ENCODE results near the gene PDE4D. TPM values are rescaled to one million over a fixed set of nuclear protein-coding genes. Genes with fewer than 3 reads are reported as not detected.

Gene PDE4D
- polyA plus RNA-seq, 3 donors, result 20.8 to 22.7 (median 21.8) TPM

GRCh38 chr5:59562756-59563389, 330.7 kb downstream of the PDE4D start:
- no peak for DNase-seq (ENCODE audit: low read depth in 3 of 3, low spot score in 2 of 3)

- no peak for DNase-seq (ENCODE audit: low read depth in 3 of 3, low spot score in 2 of 3)
Observed at GRCh38 chr5:59560553-59560952, 333.0 kb downstream of the PDE4D start.

GRCh38 chr5:59559847-59560246, 333.7 kb downstream of the PDE4D start:
- DNase-seq (ENCODE audit: low read depth in 3 of 3, low spot score in 2 of 3), result no peak

- no peak for DNase-seq (ENCODE audit: low read depth in 3 of 3, low spot score in 2 of 3)
Observed at GRCh38 chr5:59559323-59559722, 334.2 kb downstream of the PDE4D start.

- DNase-seq (ENCODE audit: low read depth in 3 of 3, low spot score in 2 of 3), result no peak
Observed at GRCh38 chr5:59558501-59558900, 335.0 kb downstream of the PDE4D start.

GRCh38 chr5:59557572-59557971, 336.0 kb downstream of the PDE4D start:
- DNase-seq (ENCODE audit: low read depth in 3 of 3, low spot score in 2 of 3), result no peak

GRCh38 chr5:59555596-59555995, 337.9 kb downstream of the PDE4D start:
- DNase-seq (ENCODE audit: low read depth in 3 of 3, low spot score in 2 of 3), result no peak

GRCh38 chr5:59554501-59554900, 339.0 kb downstream of the PDE4D start:
- no peak for DNase-seq (ENCODE audit: low read depth in 3 of 3, low spot score in 2 of 3)

- no peak for DNase-seq (ENCODE audit: low read depth in 3 of 3, low spot score in 2 of 3)
Observed at GRCh38 chr5:59553992-59554391, 339.5 kb downstream of the PDE4D start.

- DNase-seq (ENCODE audit: low read depth in 3 of 3, low spot score in 2 of 3), result no peak
Observed at GRCh38 chr5:59548807-59549357, 344.6 kb downstream of the PDE4D start.

GRCh38 chr5:59547731-59548130, 345.8 kb downstream of the PDE4D start:
- DNase-seq (ENCODE audit: low read depth in 3 of 3, low spot score in 2 of 3), result no peak

GRCh38 chr5:59544573-59544972, 349.0 kb downstream of the PDE4D start:
- no peak for DNase-seq (ENCODE audit: low read depth in 3 of 3, low spot score in 2 of 3)

- no peak for DNase-seq (ENCODE audit: low read depth in 3 of 3, low spot score in 2 of 3)
Observed at GRCh38 chr5:59543821-59544442, 349.6 kb downstream of the PDE4D start.

GRCh38 chr5:59542851-59543820, 350.4 kb downstream of the PDE4D start:
- no peak for DNase-seq (ENCODE audit: low read depth in 3 of 3, low spot score in 2 of 3)

- DNase-seq (ENCODE audit: low read depth in 3 of 3, low spot score in 2 of 3), result no peak
Observed at GRCh38 chr5:59542306-59542705, 351.2 kb downstream of the PDE4D start.

GRCh38 chr5:59540366-59540765, 353.2 kb downstream of the PDE4D start:
- no peak for DNase-seq (ENCODE audit: low read depth in 3 of 3, low spot score in 2 of 3)

- no peak for DNase-seq (ENCODE audit: low read depth in 3 of 3, low spot score in 2 of 3)
Observed at GRCh38 chr5:59538750-59539121, 354.8 kb downstream of the PDE4D start.

- DNase-seq (ENCODE audit: low read depth in 3 of 3, low spot score in 2 of 3), result no peak
Observed at GRCh38 chr5:59537961-59538749, 355.4 kb downstream of the PDE4D start.

GRCh38 chr5:59536875-59537274, 356.7 kb downstream of the PDE4D start:
- no peak for DNase-seq (ENCODE audit: low read depth in 3 of 3, low spot score in 2 of 3)

- DNase-seq (ENCODE audit: low read depth in 3 of 3, low spot score in 2 of 3), result no peak
Observed at GRCh38 chr5:59535561-59535960, 358.0 kb downstream of the PDE4D start.

- DNase-seq (ENCODE audit: low read depth in 3 of 3, low spot score in 2 of 3), result no peak
Observed at GRCh38 chr5:59533730-59534108, 359.8 kb downstream of the PDE4D start.
